ENCODE measurements around the gene NPPA. TPM values are rescaled to one million over a fixed set of nuclear protein-coding genes. Genes with fewer than 3 reads are reported as not detected.

The NPPA gene
- total RNA-seq, 6 donors from 2014 or later, result 3.1 TPM; not detected in 5

- no peaks in the 10 kb centered on the region for H3K36me3 ChIP-seq
- no peak overlapping the region for H3K27ac ChIP-seq
- ATAC-seq (ENCODE audit: low FRiP score in 2 of 2), result no peak
- no peak for DNase-seq
- no peaks in the 10 kb centered on the region for H3K9me3 ChIP-seq
- H3K27me3 ChIP-seq, result no peaks in the 10 kb centered on the region
- TF ChIP-seq POLR2A (IDR thresholded peaks at IDR 0.05) (no peak), CTCF (IDR thresholded peaks at IDR 0.05) (no peak), EP300 (IDR thresholded peaks at IDR 0.05) (no peak), POLR2AphosphoS5 (IDR thresholded peaks at IDR 0.05) (no peak)
- H3K4me3 ChIP-seq, result no peak overlapping the region
- H3K4me1 ChIP-seq, result no peaks in the 10 kb centered on the region
- 74 to 92% methylated on average over 5 to 15 of the region's 15 CpGs for WGBS, 2 donors
Observed at GRCh38 chr1:11888206-11888876, 40.8 kb upstream of the NPPA start.

DNA sequence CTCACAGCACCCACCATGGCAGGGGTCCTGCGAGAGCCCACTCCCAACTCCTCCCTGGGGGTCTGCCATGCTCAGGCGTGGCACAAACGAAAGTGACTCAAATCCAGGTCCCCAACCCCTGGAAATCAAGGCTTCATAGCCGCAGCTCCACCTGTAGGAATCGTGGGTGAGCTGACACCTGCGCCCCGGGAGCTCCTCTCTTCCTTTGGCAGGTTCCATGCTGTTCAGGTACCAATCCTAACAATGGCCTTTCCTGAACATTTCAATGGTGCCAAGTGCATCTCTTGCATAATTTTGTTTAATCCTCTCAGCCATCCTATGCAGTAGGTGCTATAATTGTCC is 40.1 kb upstream of the NPPA start:
- ATAC-seq (ENCODE audit: low FRiP score in 2 of 2) (no peak), DNase-seq (no peak)
- Histone ChIP-seq H3K9me3 (no peaks in the 10 kb centered on the region), H3K4me3 (no peak overlapping the region), H3K36me3 (no peaks in the 10 kb centered on the region), H3K27me3 (no peaks in the 10 kb centered on the region), H3K4me1 (peaks cover 0 to 7% (median 5%) of the 10 kb centered on the region in 4 donors), H3K27ac (no peak overlapping the region)
- TF ChIP-seq POLR2A (IDR thresholded peaks at IDR 0.05) (no peak), EP300 (IDR thresholded peaks at IDR 0.05) (no peak), CTCF (IDR thresholded peaks at IDR 0.05) (no peak), POLR2AphosphoS5 (IDR thresholded peaks at IDR 0.05) (no peak)
- WGBS, 2 donors, result 85 to 89% methylated on average over 7 of the region's 7 CpGs

DNA sequence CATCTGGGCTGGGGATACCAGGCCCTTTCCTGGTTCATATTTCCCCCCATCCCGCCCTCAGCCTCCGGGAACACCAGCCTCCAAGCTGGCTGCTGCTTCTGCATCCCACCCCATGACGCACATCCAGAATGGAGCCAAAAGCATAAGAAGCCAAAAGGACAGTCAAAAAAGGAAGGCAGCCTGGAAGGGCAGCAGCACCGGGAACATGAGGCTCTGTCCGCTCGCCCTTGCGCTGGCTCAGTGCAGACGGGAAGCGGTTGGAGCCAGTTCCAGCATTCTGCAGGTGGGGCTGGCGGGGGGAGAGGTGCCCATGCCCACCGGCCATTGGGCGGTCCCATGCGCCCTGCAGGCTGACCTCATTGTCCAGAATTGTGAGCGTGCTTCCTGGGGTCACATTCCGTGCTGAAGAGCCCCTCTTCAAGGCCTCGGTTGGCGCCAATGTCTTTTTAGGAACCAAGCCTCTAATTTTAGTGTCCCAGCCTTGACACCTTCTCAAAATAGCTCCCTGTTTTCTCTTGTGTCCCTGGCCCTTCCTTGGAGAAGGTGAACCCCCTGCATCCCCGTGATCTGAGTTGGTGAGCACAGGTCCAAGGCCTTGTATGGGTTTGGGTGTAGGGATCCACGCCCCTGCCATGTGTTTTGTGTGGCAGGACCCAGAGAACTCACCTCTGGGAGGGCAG is 39.5 kb upstream of the NPPA start:
- no peaks in the 10 kb centered on the region for H3K9me3 ChIP-seq
- H3K27me3 ChIP-seq, result no peaks in the 10 kb centered on the region
- TF ChIP-seq EP300 (IDR thresholded peaks at IDR 0.05), result no peak
- TF ChIP-seq CTCF (IDR thresholded peaks at IDR 0.05), result no peak
- no peak for TF ChIP-seq POLR2AphosphoS5 (IDR thresholded peaks at IDR 0.05)
- TF ChIP-seq POLR2A (IDR thresholded peaks at IDR 0.05), result no peak
- no peak overlapping the region for H3K4me3 ChIP-seq
- ATAC-seq (ENCODE audit: low FRiP score in 2 of 2) (peak in 1 of 2 donors; percentile 74), DNase-seq (peak in 1 of 2 donors; percentile 71)
- no peak overlapping the region for H3K27ac ChIP-seq
- peaks cover 0 to 7% (median 5%) of the 10 kb centered on the region in 4 donors for H3K4me1 ChIP-seq
- WGBS, 2 donors, result 81 to 86% methylated on average over 17 to 19 of the region's 19 CpGs
- H3K36me3 ChIP-seq, result no peaks in the 10 kb centered on the region

GRCh38 chr1:11885916-11886315 is 38.3 kb upstream of the NPPA start:
- no peak for ATAC-seq (ENCODE audit: low FRiP score in 2 of 2)
- Histone ChIP-seq H3K36me3 (no peaks in the 10 kb centered on the region), H3K4me1 (peaks cover 4 to 10% (median 7%) of the 10 kb centered on the region in 4 donors), H3K27me3 (no peaks in the 10 kb centered on the region), H3K4me3 (no peak overlapping the region), H3K27ac (no peak overlapping the region), H3K9me3 (no peaks in the 10 kb centered on the region)
- 80% methylated on average over 6 of the region's 6 CpGs for WGBS, 2 donors
- no peak for TF ChIP-seq CTCF (IDR thresholded peaks at IDR 0.05)
- no peak for TF ChIP-seq POLR2AphosphoS5 (IDR thresholded peaks at IDR 0.05)
- TF ChIP-seq EP300 (IDR thresholded peaks at IDR 0.05), result no peak
- TF ChIP-seq POLR2A (IDR thresholded peaks at IDR 0.05), result no peak
- no peak for DNase-seq
